Retinal pigment epithelial cell (primary cell): Measurements from ENCODE around the gene CATSPERD.
"Not testable (repeated sequence)": the region's sequence is repeated elsewhere in the genome, so short reads cannot be mapped to it uniquely, and the experiment has no call there.

Experiments used
- DNase-seq: peaks from one replicate; pipeline ENCODE4 v3.0.0-alpha.2; 2010; ENCODE audit warnings: low read depth
- H3K4me3 ChIP-seq: 2 replicates; pipeline ENCODE4 v1.5.1; 2011; ENCODE audit warnings: mild to moderate bottlenecking, low read length, control low read depth, moderate library complexity
- CTCF ChIP-seq: conservative IDR thresholded peaks from 2 replicates; pipeline ENCODE4 v1.5.1; 2011; ENCODE audit warnings: low read depth, low read length, control low read depth, inconsistent platforms

Gene CATSPERD

GRCh38 chr19:5714816-5715215, 5.6 kb upstream of the CATSPERD start:
- TF ChIP-seq CTCF: no peak
- DNase-seq: no peak
- no peak overlapping the region for H3K4me3 ChIP-seq

- no peak for TF ChIP-seq CTCF
- DNase-seq: no peak
- H3K4me3 ChIP-seq: no peak overlapping the region
Measured at GRCh38 chr19:5717215-5717935, 3.1 kb upstream of the CATSPERD start.

GRCh38 chr19:5718037-5718578, 2.3 kb upstream of the CATSPERD start:
- peak overlapping the region; percentile 96 for H3K4me3 ChIP-seq
- no peak for DNase-seq
- no peak for TF ChIP-seq CTCF

GRCh38 chr19:5718579-5719273, 1.7 kb upstream of the CATSPERD start:
- H3K4me3 ChIP-seq: peak overlapping the region; percentile 96
- peak; percentile 30 for DNase-seq
- no peak for TF ChIP-seq CTCF

- peak overlapping the region; percentile 96 for H3K4me3 ChIP-seq
- no peak for TF ChIP-seq CTCF
- no peak for DNase-seq
Measured at GRCh38 chr19:5719274-5719960, 1.0 kb upstream of the CATSPERD start.

- no peak overlapping the region for H3K4me3 ChIP-seq
- no peak for TF ChIP-seq CTCF
- no peak for DNase-seq
Measured at GRCh38 chr19:5727453-5728050, 7.1 kb downstream of the CATSPERD start.

GRCh38 chr19:5733172-5733571, 12.7 kb downstream of the CATSPERD start:
- DNase-seq, H3K4me3 ChIP-seq: not testable (repeated sequence)
